K562 (cell line): ENCODE data around the gene DELE1. TPM values are rescaled to one million over a fixed set of nuclear protein-coding genes. Genes with fewer than 3 reads are reported as not detected.
A peak's percentile ranks its signal among the peaks of the same experiment; 100 is the strongest.

Source experiments
- ATAC-seq: fragments of 200-7000 bp; cut with Tn5 transposase; 3 replicates; pipeline ENCODE4 v1.9.1; 2020; ENCODE audit warnings: moderate library complexity
- BruUV-seq: library from RNA; stranded (reverse); fragments of 400-500 nt; replicated peaks from 2 replicates; lab custom pipeline; 2021; lab: Mats Ljungman, UMichigan
- CTCF ChIA-PET: fragments of 300-600 bp; formaldehyde crosslinking; extraction: SDS; loops from one replicate; lab custom pipeline; 2021; ENCODE audit warnings: low intra/inter-chr PET ratio; lab: Yijun Ruan, JAX
- POLR2A ChIA-PET: fragments of 300-600, 350-650 bp; sonication (Branson Sonifier 250); formaldehyde crosslinking; extraction: SDS; loops from one replicate; lab custom pipeline; 2021; ENCODE audit warnings: antibody characterized with exemption, inconsistent platforms; lab: Yijun Ruan, JAX
- DNase-seq, 4 experiments: peaks; one replicate each; pipeline versions ENCODE4 v3.0.0 to v3.0.0-alpha.2; 2011 to 2018; ENCODE audit warnings: low spot score in 3 of 4, mixed read lengths in 3 of 4; ENCODE audit errors: extremely low read depth in 1 of 4
- FAIRE-seq: peaks from 2 replicates; lab custom pipeline; 2011; peaks lifted over from hg19 to GRCh38; lab: Jason Lieb, UNC
- H2AFZ ChIP-seq: 2 replicates; pipeline ENCODE4 v1.6.0; 2011; ENCODE audit warnings: low read depth, low read length, control low read depth, inconsistent platforms
- H3K27ac ChIP-seq: fragments of 200-600 bp; 3 replicates; pipeline ENCODE4 v1.8.0; 2011; ENCODE audit warnings: low read depth, mild to moderate bottlenecking, control low read depth, inconsistent platforms, low read length, moderate library complexity, mixed read lengths; ENCODE audit errors: extremely low read depth
- H3K27me3 ChIP-seq, 2 experiments: fragments of 300-600 bp in 1 of 2; 2 replicates in 1 of 2; 3 replicates in 1 of 2; pipeline versions ENCODE4 v1.6.0 to v1.8.0; 2011; ENCODE audit warnings: inconsistent platforms in 2 of 2, low read length in 2 of 2, mild to moderate bottlenecking in 1 of 2, mixed read lengths in 1 of 2, moderate library complexity in 1 of 2; ENCODE audit not compliant: control insufficient read depth in 2 of 2, insufficient read depth in 2 of 2
- H3K36me3 ChIP-seq: fragments of 300-600 bp; 3 replicates; pipeline ENCODE4 v1.8.0; 2011; ENCODE audit warnings: mild to moderate bottlenecking, low read length, inconsistent platforms; ENCODE audit not compliant: control insufficient read depth, insufficient read depth
- H3K4me1 ChIP-seq, 2 experiments: fragments of 200-600 bp in 1 of 2; replicated peaks in 1 of 2; 2 replicates in 1 of 2; 3 replicates in 1 of 2; pipeline versions ENCODE4 v1.5.1 to v1.8.0; 2011; ENCODE audit warnings: inconsistent platforms in 2 of 2, low read length in 2 of 2, mild to moderate bottlenecking in 1 of 2, mixed read lengths in 1 of 2, moderate library complexity in 1 of 2; ENCODE audit not compliant: control insufficient read depth in 2 of 2, insufficient read depth in 2 of 2
- H3K4me2 ChIP-seq: 2 replicates; pipeline ENCODE4 v1.6.1; 2011; ENCODE audit warnings: low read length, control low read depth, inconsistent platforms, mixed read lengths; ENCODE audit not compliant: insufficient read depth
- H3K4me3 ChIP-seq: fragments of 200-600 bp; sonication (generic), shearing (Covaris generic); 2 replicates; pipeline ENCODE4 v1.5.1; 2016; ENCODE audit warnings: control low read depth, inconsistent platforms
- H3K79me2 ChIP-seq: fragments of 200-600 bp; 3 replicates; pipeline ENCODE4 v1.8.0; 2011; ENCODE audit warnings: low read length, inconsistent platforms; ENCODE audit not compliant: control insufficient read depth, insufficient read depth
- H3K9ac ChIP-seq, 2 experiments: 2 replicates each; pipeline versions ENCODE4 v1.6.0 to v1.6.1; 2011; ENCODE audit warnings: low read depth in 2 of 2, low read length in 2 of 2, control low read depth in 1 of 2, inconsistent platforms in 1 of 2, mild to moderate bottlenecking in 1 of 2, mixed read lengths in 1 of 2; ENCODE audit not compliant: insufficient read depth in 1 of 2
- H3K9me1 ChIP-seq: one replicate; pipeline ENCODE4 v1.6.0; 2011; ENCODE audit warnings: inconsistent platforms, mild to moderate bottlenecking, low read length, moderate library complexity; ENCODE audit not compliant: control insufficient read depth, insufficient read depth
- H3K9me3 ChIP-seq: replicated peaks from 2 replicates; pipeline ENCODE4 v1.5.1; 2011; ENCODE audit warnings: low read depth, low read length, inconsistent platforms; ENCODE audit not compliant: control insufficient read depth, insufficient read depth
- H4K20me1 ChIP-seq: replicated peaks from 2 replicates; pipeline ENCODE4 v1.6.1; 2011; ENCODE audit warnings: low read length, inconsistent platforms, mixed read lengths; ENCODE audit not compliant: control insufficient read depth, insufficient read depth
- DNMT1 ChIP-seq: fragments of 450-650 bp; IDR thresholded peaks from 2 replicates; pipeline ENCODE4 v1.6.1; 2016; ENCODE audit warnings: antibody characterized with exemption, mild to moderate bottlenecking
- ESRRA ChIP-seq: fragments of 450-650 bp; IDR thresholded peaks from 2 replicates; pipeline ENCODE4 v1.6.1; 2014; ENCODE audit warnings: low read depth, mild to moderate bottlenecking, moderate library complexity, borderline replicate concordance
- ETS2 ChIP-seq: IDR thresholded peaks from 2 replicates; pipeline ENCODE4 v1.6.1; 2016; ENCODE audit warnings: borderline replicate concordance, missing genetic modification characterization, mild to moderate bottlenecking, moderate library complexity, missing compliant biosample characterization; ENCODE audit not compliant: poor library complexity, severe bottlenecking
- EWSR1 ChIP-seq: fragments of 450-650 bp; IDR thresholded peaks from 2 replicates; pipeline ENCODE4 v1.6.1; 2018; ENCODE audit warnings: borderline replicate concordance, mild to moderate bottlenecking, low read depth, moderate library complexity; ENCODE audit not compliant: partially characterized antibody
- NFIX ChIP-seq: fragments of 250-450 bp; sonication (Bioruptor Pico); IDR thresholded peaks from 2 replicates; pipeline ENCODE4 v1.4.0; 2020; ENCODE audit warnings: low read depth, mild to moderate bottlenecking, moderate library complexity
- PPARD ChIP-seq: fragments of 250-450 bp; sonication (Bioruptor Pico); IDR thresholded peaks from 2 replicates; pipeline ENCODE4 v1.8.0; 2022; ENCODE audit warnings: inconsistent platforms, mild to moderate bottlenecking, moderate library complexity
- PRMT5 ChIP-seq: sonication (generic); formaldehyde crosslinking; IDR thresholded peaks from 2 replicates; pipeline ENCODE4 v1.5.0; 2020; ENCODE audit warnings: missing genetic modification reagents
- RBM14 ChIP-seq: fragments of 200-400 bp; formaldehyde crosslinking; IDR thresholded peaks from 2 replicates; pipeline ENCODE4 v1.6.1; 2018; ENCODE audit warnings: low read depth, mild to moderate bottlenecking, low read length, moderate library complexity, borderline replicate concordance; ENCODE audit not compliant: insufficient read depth
- SRF ChIP-seq, 2 experiments: fragments of 250-450, 450-650 bp in 1 of 2; sonication (Bioruptor Pico) in 1 of 2; sonication (generic) in 1 of 2; formaldehyde crosslinking; IDR thresholded peaks; 2 replicates each; pipeline versions ENCODE4 v1.5.0 to v1.5.1; 2020 to 2022; ENCODE audit warnings: mild to moderate bottlenecking in 1 of 2, missing genetic modification reagents in 1 of 2
- ZNF589 ChIP-seq: fragments of 200-800 bp; sonication (Bioruptor generic); IDR thresholded peaks from 2 replicates; pipeline ENCODE4 v1.6.1; 2016; ENCODE audit warnings: low read depth, missing genetic modification characterization, missing compliant biosample characterization
- WGBS: fragments of 100-300 bp; shearing (Covaris generic); methylation state at CpG from one replicate; pipeline ENCODE4 v1.1.6; 2016; ENCODE audit warnings: low coverage, mixed read lengths; ENCODE audit not compliant: insufficient coverage; ENCODE audit errors: missing lambda C conversion rate; 5-methylcytosine and 5-hydroxymethylcytosine counted together
- in situ Hi-C: fragments of 300-500 bp; cut with MboI; formaldehyde crosslinking; loops from 4 replicates; pipeline ENCODE4 v1.15.0; 2018; ENCODE audit warnings: inconsistent platforms, mixed read lengths
- intact Hi-C: fragments of 100-400 bp; cut with micrococcal nuclease; formaldehyde crosslinking; loops from 2 replicates; pipeline ENCODE4 v1.14.2; 2022
- polyA plus RNA-seq, 8 experiments: library from polyadenylated mRNA; depleted of rRNA in 4 of 8; stranded (reverse) in 5 of 8; unstranded in 3 of 8; fragments of >200 nt; fragmentation: Nextera tagmentation in 2 of 8; fragmentation: Illumina TruSeq in 1 of 8; extraction: Ambion mirVana in 2 of 8; extraction: Trizol in 1 of 8; gene quantifications; 2 replicates each; pipeline versions ENCODE4 v1.2.1 to v1.2.3, GENCODE V29; 2011 to 2014; ENCODE audit warnings: inconsistent platforms in 1 of 8, missing spikeins in 1 of 8
- total RNA-seq, 7 experiments: library from RNA; depleted of rRNA in 6 of 7; stranded (reverse); fragments of >200 nt in 6 of 7; fragmentation: Illumina TruSeq in 2 of 7; extraction: Trizol in 2 of 7; gene quantifications; 2 replicates each; pipeline versions ENCODE4 v1.2.1 to v1.2.3, GENCODE V29; 2011 to 2021; ENCODE audit warnings: low replicate concordance in 1 of 7
- TF ChIP-seq, protein P1 (sequence below): fragments of 200-800 bp; sonication (Bioruptor generic); IDR thresholded peaks from 2 replicates; pipeline ENCODE4 v1.6.1; 2017; ENCODE audit warnings: missing genetic modification characterization, missing compliant biosample characterization
- TF ChIP-seq, protein P2 (sequence below): sonication (generic); formaldehyde crosslinking; IDR thresholded peaks from 2 replicates; pipeline ENCODE4 v1.8.1; 2023; ENCODE audit warnings: mild to moderate bottlenecking, missing genetic modification reagents
- TF ChIP-seq, protein P3 (sequence below), 3 experiments: IDR thresholded peaks in 2 of 3; conservative IDR thresholded peaks in 1 of 3; 2 replicates each; pipeline ENCODE4 v1.5.1; 2011 to 2012; ENCODE audit warnings: low read length in 3 of 3, mild to moderate bottlenecking in 3 of 3, control low read depth in 2 of 3, improper control_type of control experiment in 1 of 3, inconsistent platforms in 1 of 3, low read depth in 1 of 3, mixed read lengths in 1 of 3, moderate library complexity in 1 of 3; ENCODE audit not compliant: insufficient read depth in 2 of 3

Gene DELE1
- total and polyA plus RNA-seq, 9 of the 15 experiments (the other 6 are each of a cell fraction or from before 2014, with no cell fraction given): 16.6 to 74.4 (median 49.8) TPM

DNA sequence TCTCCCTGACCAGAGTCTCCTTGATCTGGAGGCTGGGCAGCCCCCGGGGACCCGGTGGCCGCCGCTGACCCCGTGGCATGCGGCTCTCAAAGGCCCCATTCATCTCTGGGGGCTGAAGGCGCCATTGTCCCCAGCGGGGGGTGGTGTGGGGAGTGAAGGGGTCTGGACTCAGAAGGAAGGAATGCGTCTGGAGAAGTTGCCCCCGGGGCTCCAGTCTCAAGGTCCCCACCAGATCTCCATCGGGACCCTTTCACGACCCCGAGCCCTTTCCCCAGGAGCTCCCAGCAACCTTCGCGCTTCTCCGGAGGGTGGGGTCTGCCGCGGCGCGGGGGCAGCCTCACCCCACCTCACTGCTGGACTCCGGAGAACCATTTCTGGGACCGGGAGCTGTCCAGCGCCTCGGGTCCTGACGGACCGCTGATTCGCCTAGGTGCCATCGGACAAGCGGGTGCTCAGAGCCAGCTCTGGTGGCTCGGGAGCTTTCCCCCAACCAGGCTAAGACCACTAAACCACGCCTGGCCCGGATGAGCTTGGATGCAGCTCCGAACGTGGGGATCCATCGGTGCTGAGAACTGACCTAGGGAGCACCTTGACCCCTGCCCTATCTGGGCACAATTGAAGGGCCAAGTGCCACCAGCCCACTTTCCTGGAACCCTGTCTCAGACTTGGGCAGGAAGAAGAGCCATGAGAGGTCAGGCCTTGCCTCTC is 40.3 kb upstream of the DELE1 start:
- peak overlapping the region in 1 of 2 experiments; percentile 32; a peak in 2 of 4 replicates for H3K9ac ChIP-seq
- H3K9me1 ChIP-seq: peaks cover 3% of the 10 kb centered on the region
- in situ Hi-C loops: loop anchor here (5.0 kb wide), 2 partner anchors 74 to 176 kb away; partner anchors contain the start of gene PCDH12
- H3K4me1 ChIP-seq: peaks cover 14 to 21% of the 10 kb centered on the region in 2 experiments; a peak in 3 of 5 replicates
- no peak overlapping the region for H2AFZ ChIP-seq
- H3K27me3 ChIP-seq: peaks cover 15 to 40% of the 10 kb centered on the region in 2 experiments
- H3K36me3 ChIP-seq: no peaks in the 10 kb centered on the region
- FAIRE-seq: no peak
- POLR2A ChIA-PET: interaction anchor here (0.5 to 1.4 kb wide), 4 partner anchors 19 to 38 kb away, joined by 3 to 7 read pairs (median 3); no protein-coding TSS in a partner anchor
- H3K4me3 ChIP-seq: no peak overlapping the region
- DNase-seq: peak; percentile 58 to 80 (median 71)
- H3K9me3 ChIP-seq: no peaks in the 10 kb centered on the region
- 8% methylated on average over 30 of the region's 35 CpGs for WGBS
- H3K27ac ChIP-seq: no peak overlapping the region
- ATAC-seq: peak; percentile 34; the same call in 2 of the 3 replicates
- no TSS peak for BruUV-seq
- CTCF ChIA-PET: interaction anchor here (0.6 kb wide), 1 partner anchor 76 kb away, joined by 3 read pairs; no protein-coding TSS in a partner anchor
- intact Hi-C loops: no loop called here
- no peaks in the 10 kb centered on the region for H3K79me2 ChIP-seq
- H4K20me1 ChIP-seq: peaks cover 25% of the 10 kb centered on the region
- H3K4me2 ChIP-seq: no peak overlapping the region
- TF ChIP-seq ZNF589: 0 out of 2 replicates have a peak, but pooled peaks have one; percentile 25
- TF ChIP-seq, protein P1, sequence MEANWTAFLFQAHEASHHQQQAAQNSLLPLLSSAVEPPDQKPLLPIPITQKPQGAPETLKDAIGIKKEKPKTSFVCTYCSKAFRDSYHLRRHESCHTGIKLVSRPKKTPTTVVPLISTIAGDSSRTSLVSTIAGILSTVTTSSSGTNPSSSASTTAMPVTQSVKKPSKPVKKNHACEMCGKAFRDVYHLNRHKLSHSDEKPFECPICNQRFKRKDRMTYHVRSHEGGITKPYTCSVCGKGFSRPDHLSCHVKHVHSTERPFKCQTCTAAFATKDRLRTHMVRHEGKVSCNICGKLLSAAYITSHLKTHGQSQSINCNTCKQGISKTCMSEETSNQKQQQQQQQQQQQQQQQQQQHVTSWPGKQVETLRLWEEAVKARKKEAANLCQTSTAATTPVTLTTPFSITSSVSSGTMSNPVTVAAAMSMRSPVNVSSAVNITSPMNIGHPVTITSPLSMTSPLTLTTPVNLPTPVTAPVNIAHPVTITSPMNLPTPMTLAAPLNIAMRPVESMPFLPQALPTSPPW (CRISPR knock-in tag): peak; percentile 50
- 0 out of 4 replicates have a peak, but pooled peaks of 1 of the 2 experiments have one; percentile 61 for TF ChIP-seq SRF (CRISPR knock-in tag; IDR thresholded peaks at IDR 0.05)
- TF ChIP-seq DNMT1: no peak
- no peak for TF ChIP-seq RBM14
- TF ChIP-seq, protein P2, sequence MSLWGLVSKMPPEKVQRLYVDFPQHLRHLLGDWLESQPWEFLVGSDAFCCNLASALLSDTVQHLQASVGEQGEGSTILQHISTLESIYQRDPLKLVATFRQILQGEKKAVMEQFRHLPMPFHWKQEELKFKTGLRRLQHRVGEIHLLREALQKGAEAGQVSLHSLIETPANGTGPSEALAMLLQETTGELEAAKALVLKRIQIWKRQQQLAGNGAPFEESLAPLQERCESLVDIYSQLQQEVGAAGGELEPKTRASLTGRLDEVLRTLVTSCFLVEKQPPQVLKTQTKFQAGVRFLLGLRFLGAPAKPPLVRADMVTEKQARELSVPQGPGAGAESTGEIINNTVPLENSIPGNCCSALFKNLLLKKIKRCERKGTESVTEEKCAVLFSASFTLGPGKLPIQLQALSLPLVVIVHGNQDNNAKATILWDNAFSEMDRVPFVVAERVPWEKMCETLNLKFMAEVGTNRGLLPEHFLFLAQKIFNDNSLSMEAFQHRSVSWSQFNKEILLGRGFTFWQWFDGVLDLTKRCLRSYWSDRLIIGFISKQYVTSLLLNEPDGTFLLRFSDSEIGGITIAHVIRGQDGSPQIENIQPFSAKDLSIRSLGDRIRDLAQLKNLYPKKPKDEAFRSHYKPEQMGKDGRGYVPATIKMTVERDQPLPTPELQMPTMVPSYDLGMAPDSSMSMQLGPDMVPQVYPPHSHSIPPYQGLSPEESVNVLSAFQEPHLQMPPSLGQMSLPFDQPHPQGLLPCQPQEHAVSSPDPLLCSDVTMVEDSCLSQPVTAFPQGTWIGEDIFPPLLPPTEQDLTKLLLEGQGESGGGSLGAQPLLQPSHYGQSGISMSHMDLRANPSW (CRISPR knock-in tag): no peak
- no peak for TF ChIP-seq EWSR1
- no peak for TF ChIP-seq PPARD (CRISPR knock-in tag)
- peak; percentile 84; the same call in 1 of the 2 replicates for TF ChIP-seq PRMT5 (CRISPR knock-in tag)
- no peak for TF ChIP-seq NFIX
- TF ChIP-seq ETS2 (tag): no peak
- TF ChIP-seq ESRRA: no peak
- TF ChIP-seq, protein P3, sequence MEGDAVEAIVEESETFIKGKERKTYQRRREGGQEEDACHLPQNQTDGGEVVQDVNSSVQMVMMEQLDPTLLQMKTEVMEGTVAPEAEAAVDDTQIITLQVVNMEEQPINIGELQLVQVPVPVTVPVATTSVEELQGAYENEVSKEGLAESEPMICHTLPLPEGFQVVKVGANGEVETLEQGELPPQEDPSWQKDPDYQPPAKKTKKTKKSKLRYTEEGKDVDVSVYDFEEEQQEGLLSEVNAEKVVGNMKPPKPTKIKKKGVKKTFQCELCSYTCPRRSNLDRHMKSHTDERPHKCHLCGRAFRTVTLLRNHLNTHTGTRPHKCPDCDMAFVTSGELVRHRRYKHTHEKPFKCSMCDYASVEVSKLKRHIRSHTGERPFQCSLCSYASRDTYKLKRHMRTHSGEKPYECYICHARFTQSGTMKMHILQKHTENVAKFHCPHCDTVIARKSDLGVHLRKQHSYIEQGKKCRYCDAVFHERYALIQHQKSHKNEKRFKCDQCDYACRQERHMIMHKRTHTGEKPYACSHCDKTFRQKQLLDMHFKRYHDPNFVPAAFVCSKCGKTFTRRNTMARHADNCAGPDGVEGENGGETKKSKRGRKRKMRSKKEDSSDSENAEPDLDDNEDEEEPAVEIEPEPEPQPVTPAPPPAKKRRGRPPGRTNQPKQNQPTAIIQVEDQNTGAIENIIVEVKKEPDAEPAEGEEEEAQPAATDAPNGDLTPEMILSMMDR (IDR thresholded peaks at IDR 0.05 in 2 of 3, conservative IDR thresholded peaks at IDR 0.05 in 1 of 3; ENCODE audit: insufficient read depth in 2 of 3, low read depth in 1 of 3, low read length in 3 of 3): no peak
